Psoas muscle (tissue), 8 donors: ENCODE results near the gene RAB11FIP4. TPM values are rescaled to one million over a fixed set of nuclear protein-coding genes. Genes with fewer than 3 reads are reported as not detected.

Experiments
- ATAC-seq, 4 donors: fragments of 200-7000 bp; cut with Tn5 transposase; one replicate each; pipeline ENCODE4 v1.9.1; 2020; ENCODE audit warnings: moderate library complexity in 3 of 4, mild to moderate bottlenecking in 2 of 4
- DNase-seq, 2 donors: peaks; one replicate each; pipeline ENCODE4 v3.0.0-alpha.2; 2020
- H3K27ac ChIP-seq: fragments of 200-600 bp; one replicate; pipeline ENCODE4 v1.8.0; 2022
- H3K27me3 ChIP-seq, 3 donors: fragments of 200-600 bp in 1 of 3; one replicate each; pipeline versions ENCODE4 v1.6.1 to v1.8.0; 2013 to 2022; ENCODE audit warnings: low read length in 2 of 3, mild to moderate bottlenecking in 2 of 3, moderate library complexity in 1 of 3; ENCODE audit not compliant: insufficient read depth in 3 of 3
- H3K36me3 ChIP-seq, 2 donors: fragments of 200-600 bp in 1 of 2; one replicate each; pipeline versions ENCODE4 v1.6.1 to v1.8.0; 2013 to 2022; ENCODE audit warnings: low read depth in 1 of 2, mild to moderate bottlenecking in 1 of 2, moderate library complexity in 1 of 2; ENCODE audit not compliant: insufficient read depth in 1 of 2
- H3K4me1 ChIP-seq: fragments of 200-600 bp; one replicate; pipeline ENCODE4 v1.8.0; 2022
- H3K4me3 ChIP-seq: fragments of 200-600 bp; one replicate; pipeline ENCODE4 v1.8.0; 2022; ENCODE audit warnings: mild to moderate bottlenecking
- H3K9me3 ChIP-seq: fragments of 200-600 bp; one replicate; pipeline ENCODE4 v1.8.0; 2022
- CTCF ChIP-seq: fragments of 200-600 bp; IDR thresholded peaks from one replicate; pipeline ENCODE4 v1.8.0; 2022; ENCODE audit warnings: antibody characterized with exemption
- WGBS, 3 donors: extraction: QIAGEN DNeasy Blood & Tissue Kit; methylation state at CpG; one replicate each; pipeline versions ENCODE4 v1.1.6 to v1.1.7; 2013; 5-methylcytosine and 5-hydroxymethylcytosine counted together
- intact Hi-C, 2 donors: fragments of 100-400 bp; cut with DNase I; formaldehyde crosslinking; loops; one replicate each; pipeline versions ENCODE4 v1.11.0 to v1.14.2; 2022
- polyA plus RNA-seq, 3 donors: library from polyadenylated mRNA; stranded (reverse); fragments of 200-250 nt; gene quantifications; one replicate each; pipeline ENCODE4 v1.2.3, GENCODE V29; 2013
- total RNA-seq, 4 donors: library from RNA; stranded (reverse); fragmentation: NEBNext Ultra II Directional in 2 of 4; extraction: Animal tissue kit (Norgen Biotek cat#: 25700) in 2 of 4; gene quantifications; one replicate each; pipeline versions ENCODE4 v1.2.1 to v1.2.4, GENCODE V29; 2021 to 2023
- donor health status: healthy with polysubstance abuse.
- donor health status: DM: no; HTN: no; CAD: no; lungs with moderate emphysema.
- donor health status: Bipolar disorder and iron deficiency.
- donor health status: healthy.
- donor health status: DM: yes; HTN: yes; CAD: no.
- donor health status: DM: no; HTN: no; CAD: no.
- donor health status: DM: no; HTN: no; CAD: no.
- donor health status: DM: yes; HTN: yes; CAD: no.

RAB11FIP4 gene
- total and polyA plus RNA-seq, 7 donors, result 0.04 to 1.8 (median 0.41) TPM

- ATAC-seq, result no peak
- no peak overlapping the region for H3K4me3 ChIP-seq
- no peak for DNase-seq
- TF ChIP-seq CTCF, result no peak
- 71 to 76% (median 76%) methylated on average over 20 to 21 of the region's 21 CpGs for WGBS, 3 donors
- H3K27me3 ChIP-seq, result peaks cover 0 to 30% (median 2%) of the 10 kb centered on the region in 3 donors
- H3K36me3 ChIP-seq, result no peaks in the 10 kb centered on the region
- intact Hi-C loops, result no loop called here
- H3K4me1 ChIP-seq, result no peaks in the 10 kb centered on the region
- no peaks in the 10 kb centered on the region for H3K9me3 ChIP-seq
- no peak overlapping the region for H3K27ac ChIP-seq
Measured at GRCh38 chr17:31398381-31399311, 7.2 kb downstream of the RAB11FIP4 start.

- no peaks in the 10 kb centered on the region for H3K4me1 ChIP-seq
- no peak for TF ChIP-seq CTCF
- H3K9me3 ChIP-seq, result no peaks in the 10 kb centered on the region
- H3K27me3 ChIP-seq, result peaks cover 0 to 12% (median 2%) of the 10 kb centered on the region in 3 donors
- no peaks in the 10 kb centered on the region for H3K36me3 ChIP-seq
- WGBS, 3 donors, result 42 to 57% (median 50%) methylated on average over 10 to 11 of the region's 11 CpGs
- intact Hi-C loops, result no loop called here
- no peak for ATAC-seq
- H3K27ac ChIP-seq, result no peak overlapping the region
- no peak overlapping the region for H3K4me3 ChIP-seq
- DNase-seq, result no peak
Measured at GRCh38 chr17:31400481-31400950, 9.0 kb downstream of the RAB11FIP4 start.

- no peaks in the 10 kb centered on the region for H3K36me3 ChIP-seq
- intact Hi-C loops, result no loop called here
- ATAC-seq (no peak), DNase-seq (no peak)
- peaks cover 0 to 10% (median 2%) of the 10 kb centered on the region in 3 donors for H3K27me3 ChIP-seq
- no peaks in the 10 kb centered on the region for H3K9me3 ChIP-seq
- H3K27ac ChIP-seq, result no peak overlapping the region
- 77 to 81% (median 79%) methylated on average over 11 of the region's 11 CpGs for WGBS, 3 donors
- H3K4me1 ChIP-seq, result no peaks in the 10 kb centered on the region
- no peak for TF ChIP-seq CTCF
- H3K4me3 ChIP-seq, result no peak overlapping the region
Measured at GRCh38 chr17:31401456-31402254, 10.2 kb downstream of the RAB11FIP4 start.

- H3K27me3 ChIP-seq, result peaks cover 0 to 2% (median 0%) of the 10 kb centered on the region in 3 donors
- intact Hi-C loops, result no loop called here
- no peaks in the 10 kb centered on the region for H3K36me3 ChIP-seq
- no peak for ATAC-seq
- H3K4me1 ChIP-seq, result no peaks in the 10 kb centered on the region
- no peaks in the 10 kb centered on the region for H3K9me3 ChIP-seq
- no peak overlapping the region for H3K27ac ChIP-seq
- TF ChIP-seq CTCF, result no peak
- no peak overlapping the region for H3K4me3 ChIP-seq
- no peak for DNase-seq
- WGBS, 3 donors, result 79 to 82% (median 79%) methylated on average over 19 of the region's 19 CpGs
Measured at GRCh38 chr17:31404028-31404949, 12.8 kb downstream of the RAB11FIP4 start.
